Measurements from ENCODE around the gene TEN1.
"Not testable (repeated sequence)": the region's sequence is repeated elsewhere in the genome, so short reads cannot be mapped to it uniquely, and the experiment has no call there.

The TEN1 gene, protein sequence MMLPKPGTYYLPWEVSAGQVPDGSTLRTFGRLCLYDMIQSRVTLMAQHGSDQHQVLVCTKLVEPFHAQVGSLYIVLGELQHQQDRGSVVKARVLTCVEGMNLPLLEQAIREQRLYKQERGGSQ

DNA sequence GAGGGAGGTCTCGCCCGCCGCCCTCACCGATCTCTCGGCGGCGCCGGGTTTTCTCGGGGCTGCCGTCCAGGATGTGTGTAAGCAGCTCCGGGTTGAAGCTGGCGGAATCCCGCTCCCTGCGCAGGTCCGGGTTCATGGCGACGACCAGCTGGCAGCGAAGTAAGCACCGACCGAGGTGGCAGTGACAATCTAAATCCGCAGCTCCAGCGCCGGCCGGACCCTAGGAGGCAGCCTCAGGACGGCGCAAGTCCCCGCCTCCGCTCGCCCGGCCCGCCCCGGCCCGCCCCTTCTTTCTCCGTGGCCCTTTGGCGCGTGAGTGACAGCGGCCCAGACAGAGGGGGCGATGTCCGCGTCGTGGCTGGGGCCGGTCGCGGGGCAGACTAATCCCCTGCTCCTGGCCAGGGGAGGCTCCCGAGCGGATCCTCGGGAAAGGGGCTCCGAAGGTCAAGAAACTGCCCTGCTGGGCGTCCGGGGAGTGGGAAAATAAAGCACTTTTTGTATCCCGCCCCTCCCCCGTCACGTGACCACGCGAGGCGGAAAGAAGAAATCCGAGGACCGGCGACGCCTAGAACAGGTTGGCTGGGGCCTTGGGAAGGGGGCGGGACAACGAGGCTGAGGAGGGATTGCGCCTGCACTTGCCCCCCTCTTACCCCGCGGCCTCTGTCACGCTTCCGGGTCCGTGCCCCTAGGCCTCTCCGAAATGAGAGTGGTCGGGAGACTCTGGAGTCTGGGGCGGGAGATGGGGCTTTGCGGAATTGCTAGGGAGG is at the start of gene TEN1, which contains the start of gene ACOX1:
TEN1 (plus strand) TSS at position 303 of the 767 bp plus-strand sequence. CDS start 6,953 bp downstream, outside the sequence.
ACOX1 (minus strand) TSS at position 229 of the 767 bp plus-strand sequence; CDS start at position 136, 93 bp downstream.
- DNase-seq, result peak; percentile 99

DNA sequence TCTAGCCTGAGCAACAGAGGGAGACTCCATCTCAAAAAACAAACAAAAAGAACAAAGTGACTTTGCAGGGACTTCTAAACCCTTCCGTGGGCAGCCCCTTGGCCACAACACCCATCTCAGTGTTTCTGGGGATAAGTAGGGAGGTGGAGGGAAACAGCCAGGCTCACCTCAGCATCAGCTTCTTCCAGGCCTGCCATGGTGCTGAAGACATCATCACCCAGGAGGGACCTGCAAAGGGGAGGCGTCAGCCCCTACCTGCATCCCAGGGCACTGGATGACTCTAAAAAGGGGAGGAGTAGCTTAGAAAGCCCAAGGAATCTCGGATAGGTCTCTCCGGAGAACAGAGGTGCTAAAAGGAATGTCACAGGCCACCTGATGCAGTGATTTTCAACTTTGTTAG is 48.0 kb upstream of the TEN1 start:
- no peak for DNase-seq

DNA sequence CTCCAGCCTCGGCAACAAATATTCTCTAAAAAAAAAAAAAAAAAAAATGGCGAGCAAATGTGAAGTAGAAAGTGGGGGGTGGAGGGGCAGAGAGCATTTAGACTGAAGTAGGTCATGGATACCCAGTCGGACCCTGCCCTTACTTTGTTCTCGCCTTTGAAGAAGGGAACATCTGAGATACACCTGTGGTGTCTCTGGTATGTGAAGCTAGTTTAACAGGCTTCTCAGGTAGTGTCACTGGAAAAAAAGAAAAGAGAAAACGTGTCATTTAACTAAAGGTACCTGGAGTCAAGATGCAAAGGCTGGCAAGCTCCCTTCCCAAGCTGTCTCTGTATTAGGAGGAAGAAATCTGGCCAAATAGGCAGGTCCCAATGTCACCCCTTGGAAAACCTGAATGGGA is 46.2 kb upstream of the TEN1 start:
- no peak for DNase-seq

DNA sequence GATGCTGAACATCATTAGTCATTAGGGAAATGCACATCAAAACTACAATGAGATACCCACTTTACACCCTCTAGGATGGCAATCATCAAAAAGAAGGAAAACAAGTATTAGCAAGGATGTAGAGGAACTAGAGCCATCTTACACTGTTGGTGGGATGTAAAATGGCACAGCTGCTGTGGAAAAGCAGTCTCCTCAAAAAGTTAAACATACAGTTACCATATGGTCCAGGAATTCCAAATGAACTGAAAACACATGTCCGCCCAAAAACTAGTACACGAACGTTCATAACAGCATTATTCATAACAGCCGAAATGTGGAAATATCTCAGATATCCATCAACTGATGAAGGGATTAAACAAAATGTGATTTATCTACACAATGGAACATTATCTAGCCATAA is 45.2 kb upstream of the TEN1 start:
- no peak for DNase-seq

DNA sequence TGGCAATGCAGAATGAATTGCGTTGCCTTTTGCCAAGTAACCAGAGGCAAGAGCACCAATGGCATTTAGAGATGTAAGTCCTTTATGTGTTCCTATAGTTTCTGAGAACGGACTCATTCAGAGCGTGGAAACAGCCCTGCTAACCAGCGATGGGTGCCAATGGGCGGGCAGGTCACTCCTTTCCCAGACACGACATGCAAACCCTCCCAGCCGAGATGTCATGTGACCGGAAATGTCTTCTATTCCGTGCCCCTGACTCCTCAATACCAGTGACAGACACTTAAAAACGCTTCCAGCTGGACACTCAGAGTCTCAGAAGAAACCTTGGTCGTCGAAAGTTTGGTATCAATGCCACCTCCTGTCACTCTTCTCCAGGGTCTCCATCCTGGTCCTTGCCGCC is 41.4 kb upstream of the TEN1 start:
- no peak for DNase-seq

DNA sequence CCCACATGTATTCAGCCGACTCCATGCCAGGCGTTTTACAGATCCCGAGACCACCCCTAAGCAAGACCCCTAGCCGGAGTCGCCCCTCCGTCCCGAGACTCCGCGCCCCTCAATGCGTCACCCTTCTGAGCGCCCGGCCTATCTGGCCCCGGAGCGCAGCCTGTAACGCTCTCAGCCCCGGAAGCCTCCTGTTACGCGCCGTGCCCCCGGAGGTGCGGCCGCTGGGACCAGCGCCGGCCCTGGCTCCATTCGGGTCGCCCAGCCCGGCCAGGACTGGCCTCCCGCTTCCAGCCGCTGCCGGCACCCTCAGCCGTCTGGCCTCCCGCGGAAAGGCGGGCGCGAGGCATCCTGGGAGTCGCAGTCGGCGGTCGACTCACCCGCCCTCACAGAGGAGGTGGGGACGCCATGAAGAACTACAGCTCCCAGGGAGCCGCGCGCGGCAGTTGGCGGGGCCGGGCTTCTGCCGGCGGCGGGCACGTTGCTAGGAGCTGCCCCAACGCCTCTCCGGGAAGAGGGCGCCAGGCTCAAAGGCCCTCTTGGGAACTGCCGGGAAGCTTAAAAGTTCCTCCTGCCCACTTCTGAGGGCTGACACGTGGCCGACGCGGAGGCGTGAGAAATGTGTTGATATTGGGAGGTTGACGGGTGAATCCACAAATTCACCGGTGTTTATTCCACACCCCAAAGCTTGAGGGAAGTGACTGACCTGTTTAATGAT is 38.2 kb upstream of the TEN1 start, which contains the start of gene FBF1:
FBF1 (minus strand) TSS at position 316 of the 715 bp plus-strand sequence. CDS start 2,893 bp downstream, outside the sequence.
- peak; percentile 97 for DNase-seq

DNA sequence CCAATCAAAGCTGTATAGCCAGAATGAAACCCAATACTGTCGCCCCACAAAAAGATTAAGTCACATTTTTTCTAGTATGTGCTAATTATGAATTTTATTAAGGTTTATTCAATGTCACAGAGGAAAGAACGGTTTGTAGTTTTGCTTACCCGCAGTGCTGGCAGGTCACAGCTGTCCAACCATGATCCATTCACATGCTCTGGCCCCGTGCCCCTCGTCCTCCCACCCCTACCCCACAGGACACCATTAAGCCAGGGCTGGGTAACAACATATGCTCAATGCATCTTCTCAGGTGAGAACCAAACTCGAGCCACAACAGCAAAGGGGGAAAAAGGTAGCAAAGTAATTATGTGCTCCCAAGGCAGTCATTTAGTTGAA is 37.6 kb upstream of the TEN1 start:
- no peak for DNase-seq

DNA sequence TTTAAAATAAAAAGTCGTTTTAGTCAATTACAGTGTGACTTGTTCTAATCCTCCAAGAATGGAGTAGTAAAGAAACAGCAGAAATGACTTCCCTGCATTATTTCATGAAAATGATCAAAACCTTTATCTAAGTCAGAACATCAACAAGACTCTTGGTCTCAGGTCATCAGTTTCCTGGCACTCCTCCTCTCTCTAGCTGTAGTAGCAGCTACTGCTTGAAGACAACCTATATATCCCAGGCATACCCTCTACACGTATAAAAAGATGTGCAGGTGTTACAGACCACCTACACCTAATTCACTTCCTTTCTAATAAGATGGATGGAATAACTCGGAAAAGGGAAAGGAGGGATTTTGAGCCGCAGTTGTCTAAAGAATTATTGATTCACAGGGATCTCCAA is 36.6 kb upstream of the TEN1 start:
- no peak for DNase-seq

DNA sequence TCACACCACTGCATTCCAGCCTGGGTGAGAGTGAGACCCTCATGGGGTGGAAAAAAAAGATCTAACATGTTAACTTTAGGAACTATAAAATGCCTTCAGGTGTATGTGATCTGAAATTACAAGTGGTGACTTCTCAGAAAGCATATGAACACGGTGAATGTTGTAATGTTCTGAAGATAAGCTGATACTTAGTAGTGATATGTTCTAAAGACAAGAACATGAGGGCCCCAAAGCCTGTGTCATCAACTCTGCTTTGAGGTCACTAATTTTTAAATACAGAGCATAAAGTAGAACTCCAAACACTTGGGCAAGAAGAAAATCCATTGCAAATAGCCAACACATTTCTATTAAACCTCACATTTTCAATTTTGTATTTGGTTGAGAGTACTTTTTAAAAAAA is 35.5 kb upstream of the TEN1 start:
- DNase-seq, result no peak

DNA sequence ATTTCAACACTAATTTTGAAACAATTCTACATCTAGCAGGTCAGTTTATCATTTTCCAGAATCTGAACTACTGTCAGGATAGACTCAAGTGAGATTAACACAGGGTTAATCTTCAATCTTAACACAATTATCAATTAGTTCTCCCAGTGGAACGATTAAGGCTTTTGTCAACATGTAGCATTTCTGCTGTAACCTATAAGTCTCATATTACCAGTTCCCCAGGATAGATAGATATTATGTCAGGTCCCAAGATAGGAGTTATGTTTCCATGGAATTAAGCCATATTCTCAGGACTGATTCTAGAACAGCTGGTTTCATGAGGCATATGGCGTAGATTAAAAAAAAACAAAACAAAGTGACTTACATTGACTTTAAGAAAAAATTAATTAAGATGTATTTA is 33.8 kb upstream of the TEN1 start:
- DNase-seq, result no peak

DNA sequence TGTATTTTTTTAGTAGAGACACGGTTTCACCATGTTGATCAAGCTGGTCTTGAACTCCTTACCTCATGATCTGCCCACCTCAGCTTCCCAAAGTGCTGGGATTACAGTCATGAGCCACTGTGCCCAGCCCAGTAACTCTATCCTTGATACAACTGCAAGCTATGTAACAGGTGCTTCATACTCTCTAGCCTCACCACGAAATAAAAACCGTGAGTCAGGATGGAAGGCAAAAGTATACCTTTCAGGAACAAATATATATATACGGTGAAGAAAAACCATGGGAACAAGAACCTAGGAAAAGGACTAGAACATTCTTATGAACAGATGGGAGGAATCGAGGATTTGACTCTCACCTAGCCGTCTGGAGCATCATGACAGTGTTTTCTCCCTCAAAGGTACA is 28.6 kb upstream of the TEN1 start:
- DNase-seq, result no peak

DNA sequence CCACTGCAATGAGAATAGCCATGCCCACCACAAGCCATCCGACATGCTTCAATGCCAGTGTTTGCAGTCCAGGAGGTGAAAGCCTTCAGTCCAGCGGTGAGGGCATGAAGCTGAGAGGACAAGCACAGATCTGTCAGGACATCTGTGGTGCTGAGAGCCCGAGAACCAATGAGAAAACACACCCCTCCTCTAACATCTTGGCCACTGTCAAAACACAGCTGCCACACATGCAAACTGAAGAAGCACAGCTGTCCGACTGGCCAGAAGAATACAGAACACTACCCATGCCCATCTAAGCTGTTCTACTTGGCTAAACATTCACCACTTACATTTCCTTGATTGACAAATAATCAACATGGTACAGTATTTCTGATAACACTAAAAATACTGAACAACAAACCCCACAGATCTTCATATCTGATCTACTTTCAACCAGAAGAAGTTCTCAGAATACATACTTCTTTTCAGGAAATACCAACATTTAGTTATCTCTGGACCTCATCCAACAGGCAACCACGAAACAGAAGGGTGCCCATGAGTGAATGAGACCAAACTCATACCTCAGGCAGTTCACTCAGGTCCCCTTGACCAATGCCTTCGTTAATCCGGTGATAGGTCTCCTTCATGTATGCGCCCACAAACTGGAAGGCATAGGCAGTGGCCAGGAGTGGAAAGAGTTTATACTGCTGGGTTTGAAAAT is 28.0 kb upstream of the TEN1 start:
- DNase-seq, result no peak

DNA sequence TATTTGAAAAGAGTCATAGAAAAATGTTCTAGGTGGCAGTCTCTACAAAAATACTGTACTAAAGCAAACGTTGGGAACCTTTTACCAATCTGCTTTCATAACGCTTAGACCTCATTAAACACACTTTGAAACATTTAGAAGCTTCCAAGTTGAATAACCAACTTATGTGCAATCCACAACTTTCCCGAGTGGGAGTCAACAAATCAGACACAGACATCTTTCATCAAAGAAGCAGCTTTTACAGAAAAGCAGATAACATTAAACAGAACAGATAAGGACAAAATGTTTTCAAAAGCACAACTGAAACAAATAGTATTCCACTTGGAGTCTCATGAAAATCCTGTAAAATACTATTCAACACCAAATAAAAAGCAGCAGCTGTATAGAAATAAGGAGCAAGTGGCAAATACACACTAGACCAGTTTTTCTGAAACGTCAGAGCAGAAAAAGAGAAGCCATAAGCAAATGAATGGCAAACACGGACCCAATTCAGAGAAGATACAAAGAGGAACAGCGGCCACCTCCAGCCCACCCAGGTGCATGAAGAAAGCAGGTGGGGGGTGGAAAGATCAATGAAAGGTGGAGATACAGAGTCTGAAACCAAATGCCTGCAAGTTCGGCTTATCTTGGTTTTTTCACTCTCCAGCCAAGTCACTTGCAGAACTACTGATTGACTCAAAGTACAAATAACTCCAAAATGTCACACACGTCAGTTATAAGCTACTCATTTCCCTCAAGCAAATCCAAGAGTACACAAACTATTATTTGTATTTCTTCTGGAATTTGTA is 19.8 kb upstream of the TEN1 start:
- DNase-seq, result no peak

DNA sequence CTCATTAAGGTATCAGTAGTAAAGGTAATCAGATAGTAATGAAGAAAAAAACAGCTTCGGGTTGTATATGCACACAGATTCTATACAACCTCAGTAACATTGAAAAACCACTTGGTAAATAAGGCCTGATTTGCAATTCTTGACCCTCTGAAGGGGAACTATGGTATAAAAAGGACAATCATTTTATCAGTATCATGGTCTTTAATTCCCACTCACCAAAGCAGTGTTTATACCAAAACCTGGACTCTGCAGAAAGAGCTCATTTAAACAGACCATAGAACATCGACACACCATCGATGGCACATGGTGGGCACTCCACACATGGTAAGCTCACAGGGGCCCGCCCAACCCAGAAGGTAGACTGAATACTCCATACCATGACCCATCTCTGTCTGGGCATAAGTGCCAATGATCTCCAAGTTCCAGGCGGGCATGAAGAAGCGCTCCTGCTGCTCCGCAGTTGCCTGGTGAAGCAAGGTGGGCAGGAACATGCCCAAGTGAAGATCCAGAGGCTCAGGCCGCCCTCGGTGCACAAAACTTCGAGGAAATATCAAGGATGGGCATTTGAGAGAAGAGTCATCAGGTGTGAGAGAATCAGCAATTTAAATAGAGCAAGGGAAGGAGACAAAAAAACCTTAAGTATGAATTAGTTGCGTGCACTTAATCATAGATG is 19.1 kb upstream of the TEN1 start:
- DNase-seq, result no peak

DNA sequence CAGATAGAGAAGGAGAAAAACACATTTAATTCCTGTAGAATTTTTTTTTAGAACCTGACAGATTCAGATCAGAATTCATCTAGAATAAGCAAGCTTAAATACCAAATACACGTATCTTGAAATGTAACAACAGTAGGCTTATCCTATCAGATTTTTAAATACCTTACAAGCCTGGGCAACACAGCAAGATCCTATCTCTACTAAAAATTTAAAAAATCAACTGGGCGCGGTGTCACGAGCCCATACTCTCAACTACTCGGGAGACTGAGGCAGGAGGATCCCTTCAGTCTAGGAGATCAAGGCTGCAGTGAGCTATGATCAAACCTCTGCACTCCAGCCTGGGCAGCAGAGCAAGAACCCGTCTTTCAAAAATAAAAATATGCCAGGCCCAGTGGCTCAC is 13.6 kb upstream of the TEN1 start:
- no peak for DNase-seq

DNA sequence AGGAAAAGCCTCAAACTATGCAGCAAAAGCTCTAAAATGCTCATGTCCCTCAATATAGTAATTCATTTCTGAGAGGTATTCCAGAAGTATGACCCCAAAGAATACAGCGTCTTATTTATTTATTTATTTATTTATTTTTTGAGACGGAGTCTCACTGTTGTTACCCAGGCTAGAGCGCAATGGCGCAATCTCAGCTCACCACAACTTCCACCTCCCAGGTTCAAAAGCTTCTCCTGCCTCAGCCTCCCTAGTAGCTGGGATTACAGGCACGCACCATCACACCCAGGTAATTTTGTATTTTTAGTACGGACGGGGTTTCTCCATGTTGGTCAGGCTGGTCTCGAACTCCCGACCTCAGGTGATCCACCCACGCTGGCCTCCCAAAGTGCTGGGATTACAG is 10.0 kb upstream of the TEN1 start:
- DNase-seq, result not testable (repeated sequence)

DNA sequence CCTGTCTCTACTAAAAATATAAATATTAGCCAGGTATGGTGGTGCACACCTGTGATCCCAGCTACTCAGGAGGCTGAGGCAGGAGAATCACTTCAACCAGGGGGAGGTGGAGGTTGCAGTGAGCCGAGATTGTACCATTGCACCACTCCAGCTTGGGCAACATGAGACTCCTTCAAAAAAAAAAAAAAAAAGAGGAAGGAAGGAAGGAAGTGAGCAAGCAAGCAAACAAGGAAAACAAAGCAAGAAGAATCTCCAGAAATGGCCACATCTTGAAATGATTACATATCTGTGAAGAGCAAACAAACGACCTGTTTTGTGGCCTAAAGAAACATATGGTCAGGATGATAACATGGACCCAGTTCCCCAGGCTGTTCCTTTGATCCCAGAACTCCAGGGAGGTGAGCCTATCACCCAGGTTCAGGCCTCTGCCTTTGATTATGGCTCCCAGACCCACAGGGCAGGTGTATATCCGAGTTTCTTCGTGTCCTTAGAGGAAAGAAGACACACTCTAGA is 9.0 kb upstream of the TEN1 start:
- DNase-seq, result no peak

DNA sequence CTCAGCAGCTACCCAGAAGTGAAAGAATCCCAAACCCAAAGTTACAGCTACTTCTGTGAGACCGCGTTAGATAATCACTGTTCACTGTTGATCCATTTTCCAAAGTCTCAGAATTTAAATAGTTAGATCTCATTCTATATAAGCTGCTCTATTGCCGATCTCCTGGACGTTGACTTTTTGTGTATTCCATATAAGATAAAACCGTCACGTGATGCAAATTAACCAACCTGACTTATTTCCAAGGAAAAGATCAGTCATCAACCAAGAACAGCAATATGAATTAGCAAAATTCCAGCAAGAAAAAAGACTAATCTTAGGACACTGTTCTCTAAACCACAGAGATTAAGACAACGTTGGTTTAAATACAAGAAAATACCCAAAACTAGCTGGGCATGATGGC is 8.4 kb upstream of the TEN1 start:
- no peak for DNase-seq

DNA sequence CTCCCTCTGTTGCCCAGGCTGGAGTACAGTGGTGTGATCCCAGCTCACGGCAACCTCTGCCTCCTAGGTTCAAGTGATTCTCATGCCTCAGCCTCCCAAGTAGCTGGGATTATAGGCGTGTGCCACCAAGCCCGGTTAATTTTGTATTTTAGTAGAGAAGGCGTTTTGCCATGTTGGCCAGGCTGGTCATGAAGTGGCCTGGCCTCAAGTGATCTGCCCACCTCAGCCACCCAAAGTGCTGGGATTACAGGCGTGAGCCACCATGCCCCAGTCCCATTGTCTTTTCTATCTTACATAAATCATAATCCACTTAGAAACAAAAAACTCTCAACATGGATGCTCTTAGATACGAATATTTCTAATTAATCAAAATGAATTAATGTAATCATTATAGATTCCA is 3.9 kb upstream of the TEN1 start:
- not testable (repeated sequence) for DNase-seq

DNA sequence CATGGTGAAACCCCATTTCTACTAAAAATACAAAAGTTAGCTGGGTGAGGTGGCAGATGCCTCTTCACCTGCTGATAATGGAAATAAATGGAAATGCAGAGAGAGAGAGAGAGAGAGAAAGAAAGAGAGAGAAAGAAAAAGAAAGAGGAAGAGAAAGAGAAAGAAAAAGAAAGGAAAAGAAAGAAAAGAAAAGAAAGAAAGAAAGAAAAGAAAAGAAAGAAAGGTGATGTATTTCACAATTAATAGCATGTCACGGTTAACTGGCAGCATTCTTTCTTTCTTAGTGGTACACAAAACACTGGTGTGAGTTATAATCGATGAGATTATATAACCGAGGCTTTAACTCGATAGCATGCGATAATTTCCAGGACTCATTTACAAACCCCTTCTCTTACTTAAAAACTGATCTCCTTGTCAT is 3.3 kb upstream of the TEN1 start:
- no peak for DNase-seq

DNA sequence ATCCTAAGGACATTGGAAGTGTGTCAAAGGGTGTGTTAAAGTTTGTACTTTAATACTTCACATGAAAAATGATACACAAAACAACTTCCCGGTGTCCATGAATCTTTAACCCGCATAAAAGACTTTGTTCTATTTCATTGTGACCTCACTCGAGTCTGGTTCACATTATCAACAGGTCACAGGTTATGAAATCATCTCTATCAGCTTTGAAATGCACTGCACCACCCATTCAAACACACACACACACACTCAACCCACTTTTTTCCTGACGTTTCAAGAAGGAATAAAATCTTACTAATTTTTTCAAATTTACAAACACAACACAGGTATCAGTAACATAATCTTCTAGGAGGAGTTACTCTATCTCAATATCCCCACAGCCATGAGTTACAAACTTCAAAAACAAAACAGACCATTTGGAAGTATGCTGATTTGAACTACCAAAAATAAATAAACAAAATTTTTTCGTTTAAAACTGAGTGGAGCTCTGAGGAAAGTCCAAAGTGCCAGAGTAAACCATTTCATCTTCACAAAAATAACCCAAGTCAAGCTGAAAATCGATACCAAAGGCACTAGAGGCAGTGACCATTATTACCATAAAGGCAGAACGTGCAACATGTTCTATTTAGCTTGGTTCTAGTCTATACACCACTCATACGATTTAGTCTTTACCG is 2.7 kb upstream of the TEN1 start:
- no peak for DNase-seq

Data from retina (tissue), 1 donor.